NK-92 (cell line): ENCODE data around the gene ZDHHC16.
"Not testable (repeated sequence)": the region's sequence is repeated elsewhere in the genome, so short reads cannot be mapped to it uniquely, and the experiment has no call there.

ENCODE experiments used
- DNase-seq: peaks from one replicate; lab custom pipeline; 2025; ENCODE audit not compliant: unreplicated experiment; lab: John Stamatoyannopoulos, UW

ZDHHC16 gene

GRCh38 chr10:97475936-97476594, 30.1 kb downstream of the ZDHHC16 start:
- DNase-seq, result no peak

GRCh38 chr10:97479410-97479809, 33.4 kb downstream of the ZDHHC16 start:
- not testable (repeated sequence) for DNase-seq

GRCh38 chr10:97479939-97480338, 34.0 kb downstream of the ZDHHC16 start:
- no peak for DNase-seq

GRCh38 chr10:97481071-97481470, 35.1 kb downstream of the ZDHHC16 start:
- DNase-seq, result no peak

GRCh38 chr10:97482381-97482780, 36.4 kb downstream of the ZDHHC16 start:
- DNase-seq, result no peak

GRCh38 chr10:97483506-97483905, 37.5 kb downstream of the ZDHHC16 start:
- no peak for DNase-seq

- no peak for DNase-seq
Measured at GRCh38 chr10:97483921-97484320, 37.9 kb downstream of the ZDHHC16 start.

GRCh38 chr10:97485647-97486281, 39.8 kb downstream of the ZDHHC16 start:
- DNase-seq, result no peak

GRCh38 chr10:97490592-97490991, 44.6 kb downstream of the ZDHHC16 start:
- no peak for DNase-seq

GRCh38 chr10:97494151-97494550, 48.2 kb downstream of the ZDHHC16 start:
- DNase-seq, result no peak

GRCh38 chr10:97494863-97495506, 49.0 kb downstream of the ZDHHC16 start:
- no peak for DNase-seq

GRCh38 chr10:97497572-97498075, 51.6 kb downstream of the ZDHHC16 start:
- no peak for DNase-seq

GRCh38 chr10:97498076-97498840, 52.3 kb downstream of the ZDHHC16 start, which contains the start of gene MMS19:
TSS of gene MMS19 (minus strand) at chr10:97498422. CDS start at chr10:97498384, 38 bp downstream.
- peak; percentile 80 for DNase-seq

GRCh38 chr10:97498841-97499560, 53.0 kb downstream of the ZDHHC16 start, which contains the start of gene UBTD1:
TSS of gene UBTD1 (plus strand) at chr10:97498924. CDS start at chr10:97499204, 280 bp downstream.
- no peak for DNase-seq

GRCh38 chr10:97499561-97500296, 53.8 kb downstream of the ZDHHC16 start:
- DNase-seq, result no peak

GRCh38 chr10:97500297-97500575, 54.3 kb downstream of the ZDHHC16 start:
- DNase-seq, result no peak

GRCh38 chr10:97502916-97503315, 56.9 kb downstream of the ZDHHC16 start:
- no peak for DNase-seq

- no peak for DNase-seq
Measured at GRCh38 chr10:97503406-97503805, 57.4 kb downstream of the ZDHHC16 start.

- no peak for DNase-seq
Measured at GRCh38 chr10:97505152-97505551, 59.2 kb downstream of the ZDHHC16 start.
